ENCODE data around the gene DRG2.

Gene DRG2

GRCh38 chr17:18076936-18077335 is 10.8 kb upstream of the DRG2 start:
- DNase-seq: no peak

GRCh38 chr17:18079543-18079942 is 8.2 kb upstream of the DRG2 start:
- no peak for DNase-seq

- DNase-seq: no peak
These were observed 3.5 kb upstream of the DRG2 start for GRCh38 chr17:18084256-18084655.

GRCh38 chr17:18089613-18090012 is 1.9 kb downstream of the DRG2 start:
- no peak for DNase-seq

GRCh38 chr17:18093616-18094408 is 6.1 kb downstream of the DRG2 start:
- DNase-seq: peak in 1 of 5 experiments; percentile 42

GRCh38 chr17:18094409-18094807 is 6.7 kb downstream of the DRG2 start:
- no peak for DNase-seq

- no peak for DNase-seq
These were observed 11.8 kb downstream of the DRG2 start for GRCh38 chr17:18099516-18099915.

- no peak for DNase-seq
These were observed 12.9 kb downstream of the DRG2 start for GRCh38 chr17:18100616-18101015.

- no peak for DNase-seq
These were observed 14.1 kb downstream of the DRG2 start for GRCh38 chr17:18101828-18102227.

GRCh38 chr17:18102640-18103039 is 14.9 kb downstream of the DRG2 start:
- no peak for DNase-seq

GRCh38 chr17:18105027-18105426 is 17.3 kb downstream of the DRG2 start:
- no peak for DNase-seq

GRCh38 chr17:18105595-18105994 is 17.8 kb downstream of the DRG2 start:
- no peak for DNase-seq

- no peak for DNase-seq
These were observed 18.5 kb downstream of the DRG2 start for GRCh38 chr17:18106211-18106610.

GRCh38 chr17:18107061-18107790 is 19.5 kb downstream of the DRG2 start:
- DNase-seq: no peak

GRCh38 chr17:18107971-18108370 is 20.2 kb downstream of the DRG2 start:
- no peak for DNase-seq

- DNase-seq: no peak
These were observed 20.9 kb downstream of the DRG2 start, which contains the start of gene MYO15A for GRCh38 chr17:18108401-18109312. Gene MYO15A (plus strand): TSS chr17:18108756. CDS start chr17:18118801, 10,045 bp downstream.

GRCh38 chr17:18109935-18110485 is 22.3 kb downstream of the DRG2 start:
- DNase-seq: no peak

- DNase-seq: no peak
These were observed 22.9 kb downstream of the DRG2 start for GRCh38 chr17:18110636-18111145.

- no peak for DNase-seq
These were observed 23.7 kb downstream of the DRG2 start for GRCh38 chr17:18111330-18111971.

- no peak for DNase-seq
These were observed 27.8 kb downstream of the DRG2 start for GRCh38 chr17:18115517-18115916.

GRCh38 chr17:18116078-18116477 is 28.3 kb downstream of the DRG2 start:
- DNase-seq: no peak

- DNase-seq: no peak
These were observed 29.8 kb downstream of the DRG2 start for GRCh38 chr17:18117533-18117932.

All from T-helper 2 cell (primary cell).